B cell (primary cell): ENCODE data around the gene FHIT. TPM values are rescaled to one million over a fixed set of nuclear protein-coding genes. Genes with fewer than 3 reads are reported as not detected.

Experiments
- ATAC-seq: fragments of 200-7000 bp; cut with Tn5 transposase; one replicate; pipeline ENCODE4 v1.10.0; 2021; ENCODE audit warnings: low read depth, mild to moderate bottlenecking, moderate number of reproducible peaks, moderate library complexity
- CTCF ChIA-PET: fragments of 350-600 bp; sonication (Branson Sonifier 250); formaldehyde crosslinking; loops from one replicate; lab custom pipeline; 2021; ENCODE audit warnings: antibody characterized with exemption, inconsistent platforms; lab: Charles Lee
- POLR2A ChIA-PET: fragments of 350-600 bp; sonication (Branson Sonifier 250); formaldehyde crosslinking; loops from one replicate; lab custom pipeline; 2021; ENCODE audit warnings: antibody characterized with exemption; lab: Charles Lee
- DNase-seq: peaks from one replicate; pipeline ENCODE4 v3.0.0; 2013
- H2AFZ ChIP-seq: 2 replicates; pipeline ENCODE4 v1.6.1; 2012; ENCODE audit warnings: mild to moderate bottlenecking, low read depth, low read length; ENCODE audit not compliant: insufficient read depth, poor library complexity, severe bottlenecking
- H3K27ac ChIP-seq, 2 donors: 1 replicate in 1 of 2; 2 replicates in 1 of 2; pipeline ENCODE4 v1.5.1; 2012 to 2013; ENCODE audit warnings: low read length in 2 of 2, mild to moderate bottlenecking in 2 of 2, moderate library complexity in 1 of 2
- H3K27me3 ChIP-seq, 4 experiments: fragments of 200-600 bp in 1 of 4; sonication (generic) in 1 of 4; replicated peaks in 1 of 4; 1 replicate in 2 of 4; 2 replicates in 2 of 4; pipeline versions ENCODE4 v1.6.1 to v1.7.0; 2013 to 2016; ENCODE audit warnings: low read length in 3 of 4, mild to moderate bottlenecking in 2 of 4, mixed read lengths in 1 of 4, moderate library complexity in 1 of 4; ENCODE audit not compliant: insufficient read depth in 4 of 4, control insufficient read depth in 3 of 4; ENCODE audit errors: control extremely low read depth in 1 of 4
- H3K36me3 ChIP-seq, 2 experiments: replicated peaks in 1 of 2; 1 replicate in 1 of 2; 2 replicates in 1 of 2; pipeline versions ENCODE4 v1.6.1 to v1.7.1; 2013; ENCODE audit warnings: low read length in 1 of 2; ENCODE audit not compliant: insufficient read depth in 2 of 2, control insufficient read depth in 1 of 2; ENCODE audit errors: control extremely low read depth in 1 of 2, extremely low read depth in 1 of 2
- H3K4me1 ChIP-seq, 2 donors: fragments of 200-600 bp in 1 of 2; sonication (generic) in 1 of 2; 1 replicate in 1 of 2; 2 replicates in 1 of 2; pipeline versions ENCODE4 v1.5.1 to v1.6.1; 2013 to 2017; ENCODE audit warnings: low read length in 2 of 2; ENCODE audit not compliant: control insufficient read depth in 2 of 2, insufficient read depth in 2 of 2
- H3K4me2 ChIP-seq: replicated peaks from 2 replicates; pipeline ENCODE3; 2012; ENCODE audit warnings: mild to moderate bottlenecking, low read depth, low read length; ENCODE audit not compliant: poor library complexity, severe bottlenecking
- H3K4me3 ChIP-seq, 5 experiments: fragments of 200-600 bp in 1 of 5; sonication (generic) in 1 of 5; 1 replicate in 3 of 5; 2 replicates in 2 of 5; pipeline versions ENCODE4 v1.5.1 to v1.7.0; 2011 to 2016; ENCODE audit warnings: low read length in 4 of 5, mild to moderate bottlenecking in 4 of 5, low read depth in 2 of 5, control low read depth in 1 of 5, moderate library complexity in 1 of 5; ENCODE audit not compliant: insufficient read depth in 1 of 5; ENCODE audit errors: control extremely low read depth in 1 of 5, extremely low read depth in 1 of 5
- H3K79me2 ChIP-seq: fragments of 200-600 bp; sonication (generic); one replicate; pipeline ENCODE4 v1.6.0; 2016; ENCODE audit warnings: low read length; ENCODE audit not compliant: control insufficient read depth, insufficient read depth
- H3K9ac ChIP-seq: fragments of 200-600 bp; sonication (generic); 2 replicates; pipeline ENCODE4 v1.6.1; 2017; ENCODE audit warnings: mild to moderate bottlenecking, low read length, moderate library complexity
- H3K9me3 ChIP-seq, 3 donors: one replicate each; pipeline versions ENCODE4 v1.6.1 to v1.7.1; 2013; ENCODE audit warnings: low read length in 2 of 3; ENCODE audit not compliant: control insufficient read depth in 2 of 3, insufficient read depth in 1 of 3; ENCODE audit errors: control extremely low read depth in 1 of 3
- H4K20me1 ChIP-seq: 2 replicates; pipeline ENCODE4 v1.6.0; 2012; ENCODE audit warnings: mild to moderate bottlenecking, low read length; ENCODE audit not compliant: insufficient read depth, control insufficient read depth, poor library complexity, severe bottlenecking
- H3K27ac Mint-ChIP-seq: one replicate; pipeline ENCODE4 v1.8.0; 2021; ENCODE audit warnings: mixed read lengths
- H3K27me3 Mint-ChIP-seq: one replicate; pipeline ENCODE4 v1.8.0; 2021; ENCODE audit warnings: mixed read lengths
- H3K4me1 Mint-ChIP-seq: one replicate; pipeline ENCODE4 v1.8.0; 2021; ENCODE audit warnings: mixed read lengths
- H3K4me3 Mint-ChIP-seq: one replicate; pipeline ENCODE4 v1.8.0; 2021; ENCODE audit warnings: mixed read lengths
- H3K9me3 Mint-ChIP-seq: one replicate; pipeline ENCODE4 v1.8.0; 2022; ENCODE audit warnings: mixed read lengths; ENCODE audit not compliant: insufficient read depth
- CTCF ChIP-seq: fragments of 200-600 bp; IDR thresholded peaks from one replicate; pipeline ENCODE4 v1.8.0; 2022; ENCODE audit warnings: antibody characterized with exemption, mild to moderate bottlenecking
- EZH2 ChIP-seq: IDR thresholded peaks from 2 replicates; pipeline ENCODE4 v1.6.1; 2012; ENCODE audit warnings: borderline replicate concordance, low read depth, mild to moderate bottlenecking, moderate library complexity, low read length; ENCODE audit not compliant: insufficient read depth, poor library complexity, severe bottlenecking
- WGBS: methylation state at CpG from one replicate; pipeline ENCODE4 v1.1.5; 2013; ENCODE audit warnings: missing lambda C conversion rate; ENCODE audit not compliant: insufficient coverage; 5-methylcytosine and 5-hydroxymethylcytosine counted together
- intact Hi-C: fragments of 100-400 bp; cut with micrococcal nuclease; formaldehyde crosslinking; loops from one replicate; pipeline ENCODE4 v1.10.0; 2022
- polyA plus RNA-seq: library from polyadenylated mRNA; depleted of rRNA; stranded (reverse); fragments of >200 nt; gene quantifications from 2 replicates; pipeline ENCODE4 v1.2.3, GENCODE V29; 2012
- total RNA-seq, 2 donors: library from RNA; stranded (reverse); fragments of 120-200 nt in 1 of 2; gene quantifications; 1 replicate in 1 of 2; 2 replicates in 1 of 2; pipeline versions ENCODE4 v1.2.3 to v1.2.4, GENCODE V29; 2013 to 2022

The FHIT gene
- total and polyA plus RNA-seq, 2 donors (not counting 1 experiment from before 2014, with no cell fraction given), result 1.7 to 7.8 TPM

- H3K36me3 ChIP-seq, result no peaks in the 10 kb centered on the region
- no peak for ATAC-seq
These were observed 1449.2 kb downstream of the FHIT start for GRCh38 chr3:59802045-59802444.

GRCh38 chr3:59800481-59800880 lies 1450.8 kb downstream of the FHIT start:
- POLR2A ChIA-PET, result interaction anchor here (0.6 kb wide), 1 partner anchor 333 kb away, joined by 6 read pairs; no protein-coding TSS in a partner anchor
- 30% methylated on average over 1 of the region's 2 CpGs for WGBS
- intact Hi-C loops, result no loop called here

More at GRCh38 chr3:59802045-59802444, 1449.2 kb downstream of the FHIT start:
- WGBS, result 100% methylated on average over 1 of the region's 2 CpGs
- H3K4me1 Mint-ChIP-seq, result no peaks in the 10 kb centered on the region
- intact Hi-C loops, result no loop called here
- H3K27ac Mint-ChIP-seq, result no peak overlapping the region
- H3K9me3 Mint-ChIP-seq, result no peaks in the 10 kb centered on the region
- ChIA-PET CTCF (no interaction called here), POLR2A (no interaction called here)
- no peaks in the 10 kb centered on the region for H3K27me3 Mint-ChIP-seq
- Histone ChIP-seq H2AFZ (no peak overlapping the region), H3K9me3 (no peaks in the 10 kb centered on the region), H3K9ac (no peak overlapping the region), H3K4me2 (no peak overlapping the region), H3K4me3 (no peak overlapping the region), H3K4me1 (no peaks in the 10 kb centered on the region), H3K27me3 (no peaks in the 10 kb centered on the region), H3K79me2 (no peaks in the 10 kb centered on the region), H4K20me1 (no peaks in the 10 kb centered on the region), H3K27ac (no peak overlapping the region)
- TF ChIP-seq CTCF, result no peak
- no peak for TF ChIP-seq EZH2
- H3K4me3 Mint-ChIP-seq, result no peak overlapping the region
- no peak for DNase-seq

More at GRCh38 chr3:59800481-59800880, 1450.8 kb downstream of the FHIT start:
- no peak overlapping the region for H3K4me3 Mint-ChIP-seq
- H3K9ac ChIP-seq, result no peak overlapping the region
- no peak for TF ChIP-seq CTCF
- no peak for TF ChIP-seq EZH2
- CTCF ChIA-PET, result interaction anchor here (1.2 kb wide), 1 partner anchor 11 kb away, joined by 3 read pairs; no protein-coding TSS in a partner anchor
- H3K27me3 ChIP-seq, result no peaks in the 10 kb centered on the region
- H3K79me2 ChIP-seq, result no peaks in the 10 kb centered on the region
- H3K27ac Mint-ChIP-seq, result no peak overlapping the region
- H3K4me1 Mint-ChIP-seq, result no peaks in the 10 kb centered on the region
- ATAC-seq (no peak), DNase-seq (no peak)
- H3K9me3 Mint-ChIP-seq, result no peaks in the 10 kb centered on the region
- H4K20me1 ChIP-seq, result no peaks in the 10 kb centered on the region
- H3K27me3 Mint-ChIP-seq, result no peaks in the 10 kb centered on the region
- no peaks in the 10 kb centered on the region for H3K4me1 ChIP-seq
- H3K27ac ChIP-seq, result no peak overlapping the region
- H2AFZ ChIP-seq, result no peak overlapping the region
- no peaks in the 10 kb centered on the region for H3K36me3 ChIP-seq
- no peaks in the 10 kb centered on the region for H3K9me3 ChIP-seq
- H3K4me3 ChIP-seq, result no peak overlapping the region
- H3K4me2 ChIP-seq, result no peak overlapping the region
